Subcutaneous abdominal adipose tissue (tissue), 5 donors: ENCODE measurements around the gene BCAS2.

ENCODE experiments used
- H3K27ac ChIP-seq: one replicate; pipeline ENCODE4 v1.7.0; 2013; ENCODE audit warnings: low read depth, mild to moderate bottlenecking, inconsistent platforms, low read length, moderate library complexity
- H3K27me3 ChIP-seq, 5 donors: one replicate each; pipeline ENCODE4 v1.7.0; 2013; ENCODE audit warnings: low read length in 5 of 5, inconsistent platforms in 1 of 5; ENCODE audit not compliant: control insufficient read depth in 5 of 5, insufficient read depth in 4 of 5
- H3K36me3 ChIP-seq, 5 donors: one replicate each; pipeline ENCODE4 v1.7.0; 2013; ENCODE audit warnings: low read length in 5 of 5; ENCODE audit not compliant: control insufficient read depth in 5 of 5, insufficient read depth in 5 of 5
- H3K4me1 ChIP-seq, 5 donors: one replicate each; pipeline ENCODE4 v1.7.0; 2013; ENCODE audit warnings: low read length in 5 of 5, mild to moderate bottlenecking in 3 of 5, moderate library complexity in 1 of 5; ENCODE audit not compliant: control insufficient read depth in 5 of 5, insufficient read depth in 5 of 5
- H3K4me3 ChIP-seq, 5 donors: one replicate each; pipeline ENCODE4 v1.7.0; 2013; ENCODE audit warnings: low read length in 5 of 5, low read depth in 1 of 5
- H3K9ac ChIP-seq, 5 donors: one replicate each; pipeline ENCODE4 v1.7.0; 2013; ENCODE audit warnings: low read length in 5 of 5, mild to moderate bottlenecking in 4 of 5, moderate library complexity in 3 of 5
- H3K9me3 ChIP-seq, 5 donors: one replicate each; pipeline ENCODE4 v1.7.0; 2013; ENCODE audit warnings: low read length in 5 of 5; ENCODE audit not compliant: control insufficient read depth in 5 of 5
- donor health status: healthy.
- donor health status: healthy.
- donor health status: healthy.
- donor health status: healthy.
- donor health status: healthy.

The BCAS2 gene

GRCh38 chr1:114581335-114582287 lies at the start of gene BCAS2:
Gene BCAS2 (minus strand): TSS chr1:114581615. CDS start chr1:114581591, 24 bp downstream.
- Histone ChIP-seq H3K4me3 (peak within 1 kb of the TSS; percentile 61 to 99 (median 90)), H3K27ac (peak within 1 kb of the TSS; percentile 85), H3K27me3 (no peaks in the 10 kb centered on the region), H3K4me1 (peaks cover 0 to 26% (median 22%) of the 10 kb centered on the region in 5 donors), H3K9me3 (no peaks in the 10 kb centered on the region), H3K36me3 (peaks cover 8 to 26% (median 15%) of the 10 kb centered on the region in 5 donors), H3K9ac (peak within 1 kb of the TSS; percentile 65 to 91 (median 85))

GRCh38 chr1:114627107-114627506 lies 45.7 kb upstream of the BCAS2 start:
- no peaks in the 10 kb centered on the region for H3K4me1 ChIP-seq
- no peaks in the 10 kb centered on the region for H3K36me3 ChIP-seq
- no peak overlapping the region for H3K9ac ChIP-seq

GRCh38 chr1:114623364-114623763 lies 41.9 kb upstream of the BCAS2 start:
- Histone ChIP-seq H3K9ac (no peak overlapping the region), H3K4me1 (no peaks in the 10 kb centered on the region), H3K27me3 (no peaks in the 10 kb centered on the region), H3K27ac (no peak overlapping the region), H3K36me3 (peaks cover 0 to 10% (median 0%) of the 10 kb centered on the region in 5 donors), H3K4me3 (no peak overlapping the region), H3K9me3 (no peaks in the 10 kb centered on the region)

More at GRCh38 chr1:114627107-114627506, 45.7 kb upstream of the BCAS2 start:
- Histone ChIP-seq H3K27me3 (no peaks in the 10 kb centered on the region), H3K27ac (no peak overlapping the region), H3K4me3 (no peak overlapping the region), H3K9me3 (no peaks in the 10 kb centered on the region)

GRCh38 chr1:114620419-114620818 lies 39.0 kb upstream of the BCAS2 start:
- Histone ChIP-seq H3K9ac (no peak overlapping the region), H3K4me1 (no peaks in the 10 kb centered on the region), H3K4me3 (no peak overlapping the region), H3K9me3 (no peaks in the 10 kb centered on the region), H3K27ac (no peak overlapping the region), H3K27me3 (no peaks in the 10 kb centered on the region), H3K36me3 (peaks cover 0 to 16% (median 0%) of the 10 kb centered on the region in 5 donors)

- Histone ChIP-seq H3K9ac (no peak overlapping the region), H3K4me1 (no peaks in the 10 kb centered on the region), H3K36me3 (peaks cover 0 to 19% (median 0%) of the 10 kb centered on the region in 5 donors), H3K9me3 (no peaks in the 10 kb centered on the region), H3K27ac (no peak overlapping the region), H3K4me3 (no peak overlapping the region), H3K27me3 (no peaks in the 10 kb centered on the region)
Measured at GRCh38 chr1:114618606-114619005, 37.2 kb upstream of the BCAS2 start.

GRCh38 chr1:114610546-114611245 lies 29.3 kb upstream of the BCAS2 start:
- H3K36me3 ChIP-seq: peaks cover 6 to 19% (median 14%) of the 10 kb centered on the region in 5 donors
- H3K27me3 ChIP-seq: no peaks in the 10 kb centered on the region
- no peaks in the 10 kb centered on the region for H3K9me3 ChIP-seq
- no peak overlapping the region for H3K4me3 ChIP-seq
- no peak overlapping the region for H3K9ac ChIP-seq
- no peaks in the 10 kb centered on the region for H3K4me1 ChIP-seq
- no peak overlapping the region for H3K27ac ChIP-seq

- no peak overlapping the region for H3K9ac ChIP-seq
- H3K4me3 ChIP-seq: no peak overlapping the region
- peaks cover 9 to 21% (median 14%) of the 10 kb centered on the region in 5 donors for H3K36me3 ChIP-seq
- no peaks in the 10 kb centered on the region for H3K9me3 ChIP-seq
- no peak overlapping the region for H3K27ac ChIP-seq
- no peaks in the 10 kb centered on the region for H3K4me1 ChIP-seq
- H3K27me3 ChIP-seq: no peaks in the 10 kb centered on the region
Measured at GRCh38 chr1:114609826-114610225, 28.4 kb upstream of the BCAS2 start.

- Histone ChIP-seq H3K9me3 (no peaks in the 10 kb centered on the region), H3K4me1 (no peaks in the 10 kb centered on the region), H3K4me3 (no peak overlapping the region)
Measured at GRCh38 chr1:114609026-114609425, 27.6 kb upstream of the BCAS2 start.

GRCh38 chr1:114607223-114607622 lies 25.8 kb upstream of the BCAS2 start:
- no peaks in the 10 kb centered on the region for H3K9me3 ChIP-seq
- no peak overlapping the region for H3K9ac ChIP-seq
- H3K36me3 ChIP-seq: peaks cover 13 to 26% (median 20%) of the 10 kb centered on the region in 5 donors
- H3K4me1 ChIP-seq: no peaks in the 10 kb centered on the region
- no peak overlapping the region for H3K4me3 ChIP-seq
- H3K27me3 ChIP-seq: no peaks in the 10 kb centered on the region
- no peak overlapping the region for H3K27ac ChIP-seq

More at GRCh38 chr1:114609026-114609425, 27.6 kb upstream of the BCAS2 start:
- peaks cover 13 to 18% (median 17%) of the 10 kb centered on the region in 5 donors for H3K36me3 ChIP-seq
- H3K9ac ChIP-seq: no peak overlapping the region
- H3K27me3 ChIP-seq: no peaks in the 10 kb centered on the region
- no peak overlapping the region for H3K27ac ChIP-seq

- Histone ChIP-seq H3K27ac (no peak overlapping the region), H3K9me3 (no peaks in the 10 kb centered on the region), H3K9ac (no peak overlapping the region), H3K4me1 (no peaks in the 10 kb centered on the region), H3K27me3 (no peaks in the 10 kb centered on the region), H3K36me3 (peaks cover 22 to 45% (median 33%) of the 10 kb centered on the region in 5 donors), H3K4me3 (no peak overlapping the region)
Measured at GRCh38 chr1:114597949-114598348, 16.5 kb upstream of the BCAS2 start.
